ENCODE data around the gene TNFRSF14. TPM values are rescaled to one million over a fixed set of nuclear protein-coding genes. Genes with fewer than 3 reads are reported as not detected.
A peak's percentile ranks its signal among the peaks of the same experiment; 100 is the strongest.

Gene TNFRSF14
- total and polyA plus RNA-seq, 2 of the 13 experiments (the other 11 are each of a cell fraction or from before 2014, with no cell fraction given), result 11.9 to 49.9 TPM

GRCh38 chr1:2555634-2556276, 416 bp upstream of the TNFRSF14 start (continued):
- TF ChIP-seq BCLAF1 (IDR thresholded peaks at IDR 0.05), result no peak
- no peak for TF ChIP-seq RELA (CRISPR knock-in tag; IDR thresholded peaks at IDR 0.05)
- peak; percentile 52; the same call in 1 of the 2 replicates for TF ChIP-seq KDM5B (CRISPR knock-in tag; IDR thresholded peaks at IDR 0.05; ENCODE audit: borderline replicate concordance)
- TF ChIP-seq DMTF1 (CRISPR knock-in tag; IDR thresholded peaks at IDR 0.05), result no peak
- no peak for TF ChIP-seq ZNF629 (CRISPR knock-in tag; conservative IDR thresholded peaks at IDR 0.05)
- no peak for TF ChIP-seq PAF1 (CRISPR knock-in tag; IDR thresholded peaks at IDR 0.05)
- no peak; the same call in 1 of the 2 replicates for TF ChIP-seq SNAI1 (CRISPR knock-in tag; IDR thresholded peaks at IDR 0.05; ENCODE audit: borderline replicate concordance)
- TF ChIP-seq ZNF501 (CRISPR knock-in tag; IDR thresholded peaks at IDR 0.05), result no peak
- no peak for TF ChIP-seq SIN3B (IDR thresholded peaks at IDR 0.05; ENCODE audit: low read length)
- 0 out of 2 replicates have a peak, but pooled peaks have one; percentile 2 for TF ChIP-seq STAG1 (CRISPR knock-in tag; IDR thresholded peaks at IDR 0.05)
- peak; percentile 46; the same call in 1 of the 2 replicates for TF ChIP-seq PAXIP1 (CRISPR knock-in tag; conservative IDR thresholded peaks at IDR 0.05)
- TF ChIP-seq CREB3 (CRISPR knock-in tag; IDR thresholded peaks at IDR 0.05), result no peak
- TF ChIP-seq ZNF562 (CRISPR knock-in tag; IDR thresholded peaks at IDR 0.05; ENCODE audit: borderline replicate concordance), result no peak
- TF ChIP-seq ZNF263 (CRISPR knock-in tag; IDR thresholded peaks at IDR 0.05), result 0 out of 2 replicates have a peak, but pooled peaks have one; percentile 22
- no peak; the same call in 1 of the 2 replicates for TF ChIP-seq KDM2A (CRISPR knock-in tag; IDR thresholded peaks at IDR 0.05; ENCODE audit: borderline replicate concordance, low read depth)
- no peak; a peak in 2 of 4 replicates for TF ChIP-seq HMGXB4 (CRISPR knock-in tag; IDR thresholded peaks at IDR 0.05; ENCODE audit: borderline replicate concordance in 1 of 2, low read depth in 1 of 2)
- peak; percentile 81; the same call in 1 of the 2 replicates for TF ChIP-seq ZBTB7A (CRISPR knock-in tag; IDR thresholded peaks at IDR 0.05)

All from HepG2 (cell line).